Fibroblast of lung (primary cell): ENCODE results near the gene HDAC8.

ENCODE experiments used
- CTCF ChIP-seq, 2 donors: IDR thresholded peaks in 1 of 2; conservative IDR thresholded peaks in 1 of 2; 1 replicate in 1 of 2; 2 replicates in 1 of 2; pipeline ENCODE4 v1.5.1; 2011 to 2012; ENCODE audit warnings: low read length in 2 of 2, control low read depth in 1 of 2, inconsistent platforms in 1 of 2, low read depth in 1 of 2, mild to moderate bottlenecking in 1 of 2
- EZH2 ChIP-seq: IDR thresholded peaks from 2 replicates; pipeline ENCODE4 v1.5.1; 2012; ENCODE audit warnings: low read length, control low read depth, mild to moderate bottlenecking; ENCODE audit errors: missing control alignments

GRCh38 chrX:72351606-72352334 lies 220.9 kb downstream of the HDAC8 start:
- TF ChIP-seq CTCF (conservative IDR thresholded peaks at IDR 0.05 in 1 of 2, IDR thresholded peaks at IDR 0.05 in 1 of 2; ENCODE audit: low read depth in 1 of 2, low read length in 2 of 2) = no peak
- TF ChIP-seq EZH2 = no peak
